Measurements from ENCODE around the gene HOOK1.
"Not testable (repeated sequence)": the region's sequence is repeated elsewhere in the genome, so short reads cannot be mapped to it uniquely, and the experiment has no call there.

HOOK1 gene

DNA sequence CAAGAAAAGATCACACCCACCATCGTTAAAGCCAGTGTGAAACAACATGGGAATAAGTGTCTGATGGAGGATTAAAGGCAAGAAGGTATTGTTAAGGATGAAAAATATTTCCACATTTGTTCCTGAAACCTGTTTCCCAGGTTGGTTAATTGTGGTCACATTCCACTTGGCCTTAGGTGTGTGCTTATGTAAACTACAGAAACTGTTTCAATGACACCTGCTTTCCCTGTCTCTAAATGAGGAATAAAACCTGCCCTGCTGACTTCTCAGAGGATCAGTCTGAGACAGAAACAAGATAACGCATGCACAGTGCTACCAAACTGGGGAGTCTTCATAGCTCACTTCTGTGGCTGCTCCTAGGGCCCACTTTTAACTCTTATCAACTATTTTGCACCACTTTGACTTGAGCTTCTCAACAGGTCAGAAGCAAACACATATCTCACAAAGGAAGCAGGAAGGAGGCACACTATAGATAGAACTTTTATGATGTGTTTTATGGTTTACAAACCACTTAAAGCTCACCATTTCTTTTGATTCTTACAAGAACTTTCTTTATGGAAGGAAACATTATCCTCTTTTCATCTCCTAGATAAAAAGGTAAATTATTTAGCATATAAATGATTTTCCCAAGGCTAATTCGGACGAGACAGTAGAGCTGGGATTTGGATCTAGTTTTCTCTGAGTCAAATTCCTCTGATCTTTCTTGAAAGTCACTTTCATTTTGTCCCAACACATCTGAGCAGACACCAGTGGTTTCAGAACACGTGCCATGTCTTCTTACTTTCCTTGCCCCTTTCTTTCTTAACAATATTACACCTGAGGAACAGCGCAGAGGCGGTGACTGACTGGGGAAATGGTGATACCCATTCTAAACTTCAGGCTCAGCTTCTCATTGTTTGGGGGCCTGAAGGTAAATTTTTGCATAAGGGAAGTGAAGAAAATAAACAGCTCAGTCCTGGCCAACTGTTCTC, 78.4 kb downstream of the HOOK1 start:
- no peak for DNase-seq

GRCh38 chr1:59897165-59897564, 82.4 kb downstream of the HOOK1 start:
- no peak for DNase-seq

DNA sequence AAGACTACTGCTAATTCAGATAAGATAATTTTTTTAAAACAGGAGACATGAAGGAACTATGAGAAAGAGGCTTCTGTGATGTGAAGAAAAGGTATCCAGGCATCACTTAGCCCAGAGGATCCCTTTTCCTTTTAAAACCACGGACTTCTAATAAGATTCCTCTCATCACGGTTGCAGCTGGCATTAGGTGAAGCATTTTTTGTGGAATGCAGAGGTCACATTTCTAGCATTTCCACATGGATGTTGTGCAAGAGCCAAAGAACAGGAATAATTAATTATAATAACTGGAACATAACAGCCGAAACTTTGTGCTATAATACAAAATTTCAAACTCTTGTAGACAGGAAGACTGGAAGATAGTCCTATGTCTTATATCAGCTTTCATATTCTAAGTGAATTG, 84.2 kb downstream of the HOOK1 start:
- DNase-seq = no peak

DNA sequence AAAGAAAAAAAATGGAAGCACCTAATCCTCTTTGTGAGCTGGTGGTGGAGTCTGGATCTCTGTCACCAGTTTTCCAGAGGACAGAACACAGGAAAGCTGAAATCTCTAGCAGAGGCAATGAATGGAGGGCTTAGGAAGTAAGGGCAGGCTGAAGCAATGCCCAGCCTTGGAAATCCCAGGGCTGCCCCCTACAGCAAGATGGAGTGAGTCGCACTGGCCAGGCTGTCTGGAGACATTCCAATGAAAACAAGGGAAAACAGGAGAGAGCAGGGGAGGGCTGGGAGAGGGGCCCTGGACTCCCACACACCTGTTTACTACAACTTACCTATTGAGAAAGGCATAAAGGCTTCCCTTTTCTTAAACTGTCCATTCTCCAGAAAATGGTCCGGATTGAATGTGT, 85.9 kb downstream of the HOOK1 start:
- DNase-seq = no peak

GRCh38 chr1:59901770-59902388, 87.1 kb downstream of the HOOK1 start:
- no peak for DNase-seq

DNA sequence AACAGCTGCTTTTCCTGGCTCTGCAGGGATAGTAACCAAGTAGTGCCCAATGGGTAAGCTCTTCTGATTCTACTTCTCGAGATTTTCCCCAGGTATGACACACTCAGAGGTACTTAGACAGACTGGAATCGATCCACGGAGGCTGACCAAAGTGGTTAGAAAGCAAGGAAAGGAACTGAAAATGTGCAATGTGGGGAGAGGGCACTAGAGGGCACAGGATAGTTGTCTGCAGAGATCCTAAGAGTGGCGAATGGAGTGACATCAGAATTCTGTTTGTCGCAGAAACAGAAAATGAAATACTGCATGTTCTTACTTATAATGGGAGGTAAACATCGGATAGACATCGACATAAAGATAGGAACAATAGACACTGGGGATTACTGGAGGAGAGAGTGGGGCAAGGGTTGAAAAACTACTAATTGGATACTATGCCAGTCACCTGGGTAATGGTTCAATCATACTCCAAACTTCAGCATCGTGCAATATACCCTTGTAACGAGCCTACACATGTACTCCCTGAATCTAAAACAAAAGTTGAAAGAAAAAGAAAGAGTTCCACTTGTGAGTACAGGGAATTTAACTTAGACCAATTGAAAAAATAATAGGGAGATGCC, 88.5 kb downstream of the HOOK1 start:
- DNase-seq = peak in 1 of 5 donors; percentile 12

DNA sequence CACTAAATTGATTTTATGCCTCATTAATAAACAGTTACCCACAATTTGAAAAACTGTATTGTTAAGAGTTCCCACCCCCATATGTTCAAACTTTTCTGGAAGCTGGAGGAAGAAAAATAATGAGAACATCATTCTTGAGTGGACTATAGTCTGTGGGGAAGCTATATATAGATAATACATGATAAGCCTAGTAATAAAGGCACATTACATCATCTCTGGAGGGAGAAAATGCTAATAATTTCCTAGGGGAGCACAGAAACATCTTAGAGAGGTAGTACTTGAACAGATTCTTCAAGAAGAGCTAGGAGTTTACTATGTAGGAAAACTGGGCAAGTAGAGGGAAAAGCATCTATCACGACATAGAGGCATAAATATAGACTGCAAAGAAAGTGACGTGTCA, 92.2 kb downstream of the HOOK1 start:
- no peak for DNase-seq

GRCh38 chr1:59908084-59908483, 93.3 kb downstream of the HOOK1 start:
- no peak for DNase-seq

GRCh38 chr1:59908682-59909081, 93.9 kb downstream of the HOOK1 start:
- no peak for DNase-seq

- DNase-seq = not testable (repeated sequence)
Measured at GRCh38 chr1:59914791-59915286, 100.1 kb downstream of the HOOK1 start.

DNA sequence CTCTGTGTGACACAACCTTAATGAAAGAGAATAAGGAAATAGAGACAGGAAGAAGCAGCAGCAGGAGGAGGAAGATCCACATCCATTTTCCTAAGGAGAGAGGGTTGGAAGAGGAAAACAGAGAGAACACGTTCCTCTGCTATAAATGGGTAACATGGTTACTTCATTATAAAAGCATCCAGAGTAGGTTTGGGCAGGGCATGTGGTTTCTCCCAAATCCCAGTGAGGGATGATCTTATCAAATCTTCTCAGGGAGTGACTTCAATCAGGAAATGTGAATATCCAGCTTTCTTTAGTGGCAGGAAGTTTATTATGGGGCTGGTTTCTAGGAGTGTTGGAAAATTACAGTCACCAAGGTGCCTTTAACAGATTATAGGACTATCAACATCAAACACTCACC, 100.8 kb downstream of the HOOK1 start:
- no peak for DNase-seq

GRCh38 chr1:59917026-59917784, 102.5 kb downstream of the HOOK1 start:
- DNase-seq = no peak

DNA sequence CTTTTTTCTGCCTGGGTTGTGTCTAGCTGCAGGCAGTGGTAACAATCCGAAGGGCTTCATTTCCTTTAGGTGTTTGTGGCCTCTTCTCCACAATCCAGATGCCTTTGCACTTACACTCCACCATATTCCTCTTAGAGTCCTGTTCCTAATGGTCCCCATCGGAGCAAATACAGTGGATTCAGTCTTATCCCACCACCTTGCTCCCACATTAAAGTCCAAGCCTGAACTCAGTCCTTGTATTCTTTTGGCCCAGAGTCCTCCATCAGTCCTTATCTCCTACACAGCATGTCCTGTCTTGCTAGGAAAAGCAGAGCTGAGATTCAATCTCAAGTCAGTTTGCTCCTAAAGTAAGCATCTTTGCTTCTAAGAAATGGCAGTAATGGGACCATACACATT, 103.0 kb downstream of the HOOK1 start:
- DNase-seq = no peak

GRCh38 chr1:59919746-59920145, 105.0 kb downstream of the HOOK1 start:
- DNase-seq = no peak

DNA sequence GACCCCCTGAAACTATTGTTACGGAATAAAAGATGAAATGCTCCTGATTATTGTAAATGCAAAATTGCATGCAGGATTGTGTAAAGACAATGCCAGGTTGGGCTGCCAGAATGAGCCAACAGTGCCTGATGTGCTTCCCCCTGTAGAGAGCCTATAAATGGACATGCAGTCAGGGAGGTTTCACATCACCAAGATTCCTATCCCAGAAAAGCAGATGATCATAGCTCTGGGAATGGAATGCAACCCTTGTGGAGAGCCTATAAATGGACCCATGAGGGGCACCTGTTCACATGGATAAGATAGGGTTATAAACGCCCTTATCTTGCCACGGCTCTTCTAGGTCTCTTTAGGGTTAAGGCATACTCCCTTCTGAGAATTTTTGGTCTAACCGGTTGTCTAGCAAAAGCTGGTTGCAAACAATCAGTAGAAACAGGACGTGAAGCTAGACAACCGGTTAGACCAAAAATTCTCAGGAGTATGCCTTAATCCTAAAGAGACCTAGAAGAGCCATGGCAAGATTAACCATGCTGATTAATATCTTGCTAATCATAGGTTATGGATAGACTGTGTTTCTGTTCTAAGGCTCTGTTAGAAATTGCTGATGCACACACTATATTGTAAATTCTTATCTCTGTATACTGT, 106.6 kb downstream of the HOOK1 start:
- not testable (repeated sequence) for DNase-seq

DNA sequence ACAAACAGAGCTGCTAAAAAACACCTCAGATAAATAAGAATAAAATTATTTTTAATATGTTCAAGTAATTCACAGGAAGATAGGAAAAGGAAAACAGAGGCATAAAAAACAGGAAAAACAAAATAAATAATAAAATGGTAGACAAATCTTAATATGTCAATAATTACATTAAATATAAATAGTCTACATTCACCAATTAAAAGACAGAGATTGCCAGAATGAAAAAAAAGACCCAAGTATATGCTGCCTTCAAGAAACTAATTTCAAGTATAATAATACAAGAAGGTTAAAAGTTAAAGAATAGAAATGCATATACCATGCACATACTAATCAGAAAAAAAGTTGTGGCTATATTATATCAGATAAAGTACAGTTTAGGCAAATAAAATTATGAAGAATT, 109.9 kb downstream of the HOOK1 start:
- no peak for DNase-seq

All from T-helper 1 cell (primary cell).